Activated T-helper 1 cell treated with anti-CD3 and anti-CD28 coated beads, Interleukin-2, amount 50 U/mL, for 16 hours (primary cell): ENCODE measurements around the gene ZNF697.
A peak's percentile ranks its signal among the peaks of the same experiment; 100 is the strongest.
"Not testable (repeated sequence)": the region's sequence is repeated elsewhere in the genome, so short reads cannot be mapped to it uniquely, and the experiment has no call there.

Source experiments
- DNase-seq, 2 donors: peaks; one replicate each; pipeline ENCODE4 v3.0.0-alpha.2; 2020; ENCODE audit warnings: low read depth in 1 of 2, low spot score in 1 of 2

Gene ZNF697

DNA sequence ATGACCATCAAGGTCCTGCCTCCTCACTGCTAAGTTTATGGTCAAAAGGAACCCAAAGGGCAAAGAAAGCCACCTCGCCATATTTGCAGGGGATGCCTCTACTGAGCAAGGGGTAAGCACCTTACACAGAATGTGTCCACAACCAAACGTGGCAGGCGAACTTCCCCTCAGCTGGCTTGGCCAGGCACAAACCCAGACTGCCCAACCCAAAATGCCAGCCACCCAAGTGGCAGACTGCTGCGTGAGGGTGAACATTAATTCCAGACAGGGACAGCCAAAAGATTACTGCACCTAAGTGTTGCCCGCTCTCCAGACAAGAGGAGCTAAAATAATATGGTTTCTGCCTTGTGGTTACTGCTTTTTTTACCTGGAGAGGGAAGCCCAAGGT, 16.0 kb downstream of the ZNF697 start:
- DNase-seq, result no peak

DNA sequence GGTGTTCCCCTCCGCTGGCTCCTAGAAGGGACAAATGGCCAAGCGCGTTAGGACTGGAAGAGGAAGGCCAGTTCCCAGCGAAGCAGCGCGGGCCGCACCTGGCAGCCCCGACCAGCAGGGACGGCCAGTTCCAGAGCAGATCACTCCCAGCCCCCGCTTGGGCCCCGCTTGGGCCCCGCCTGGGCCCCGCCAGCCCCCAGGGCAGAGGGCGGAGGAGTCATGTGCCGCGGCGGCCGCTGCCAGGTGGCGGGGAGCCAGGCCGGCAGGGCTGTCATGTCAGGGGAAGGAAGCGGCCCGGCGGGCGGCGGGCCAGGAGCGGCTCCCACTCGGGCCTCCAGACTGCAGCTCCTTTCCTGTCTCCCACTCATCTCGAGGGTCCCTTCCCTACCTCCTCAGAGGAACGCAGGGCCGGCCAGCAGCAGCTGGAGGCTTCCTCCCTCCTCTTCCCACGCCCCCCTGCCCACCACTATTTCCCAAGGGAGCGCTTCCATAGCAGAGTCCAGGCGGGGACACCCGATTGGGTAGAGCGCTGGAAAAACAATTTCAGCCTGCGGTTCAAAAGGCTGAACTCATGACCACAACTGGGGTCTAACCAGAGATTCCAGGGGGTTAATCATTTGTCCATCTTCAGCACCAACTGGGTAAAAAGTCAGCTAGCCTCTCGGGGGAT, 16.5 kb downstream of the ZNF697 start:
- no peak for DNase-seq

DNA sequence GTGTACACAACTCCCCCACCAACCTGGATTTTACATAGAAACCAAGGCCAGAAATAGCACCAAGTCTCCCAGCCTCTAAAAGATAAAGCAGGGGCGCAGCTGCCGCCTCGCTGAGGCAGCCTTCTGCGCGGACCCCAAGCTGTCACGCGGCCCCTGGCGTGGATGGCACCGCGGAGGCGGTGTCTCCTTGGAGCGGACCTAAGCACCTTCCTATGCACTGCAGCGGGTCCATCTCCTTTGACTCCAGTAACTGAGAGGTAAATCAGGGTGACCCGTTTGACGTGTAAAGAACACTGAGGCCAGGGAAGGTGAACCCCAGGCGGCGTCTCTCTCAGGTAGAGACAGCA, 17.0 kb downstream of the ZNF697 start:
- DNase-seq, result no peak

DNA sequence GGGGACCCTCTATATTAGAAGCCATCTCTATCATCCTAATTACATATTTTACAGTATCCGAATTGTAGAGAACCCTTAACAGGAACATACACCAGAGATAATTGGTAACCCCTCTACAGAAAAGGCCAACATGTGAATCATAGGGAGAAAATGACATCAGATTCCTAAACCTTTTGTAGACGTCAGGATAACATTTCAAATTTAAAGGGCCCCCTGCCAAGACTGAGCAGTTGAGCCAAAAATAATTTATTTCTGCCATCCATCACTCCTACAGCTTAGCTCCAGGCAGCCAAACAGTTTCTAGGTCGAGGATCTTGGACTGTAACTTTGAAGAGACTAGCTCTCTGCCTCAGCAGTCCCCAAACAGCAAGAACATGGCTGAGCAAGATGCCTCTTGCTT, 21.2 kb downstream of the ZNF697 start:
- DNase-seq, result no peak

DNA sequence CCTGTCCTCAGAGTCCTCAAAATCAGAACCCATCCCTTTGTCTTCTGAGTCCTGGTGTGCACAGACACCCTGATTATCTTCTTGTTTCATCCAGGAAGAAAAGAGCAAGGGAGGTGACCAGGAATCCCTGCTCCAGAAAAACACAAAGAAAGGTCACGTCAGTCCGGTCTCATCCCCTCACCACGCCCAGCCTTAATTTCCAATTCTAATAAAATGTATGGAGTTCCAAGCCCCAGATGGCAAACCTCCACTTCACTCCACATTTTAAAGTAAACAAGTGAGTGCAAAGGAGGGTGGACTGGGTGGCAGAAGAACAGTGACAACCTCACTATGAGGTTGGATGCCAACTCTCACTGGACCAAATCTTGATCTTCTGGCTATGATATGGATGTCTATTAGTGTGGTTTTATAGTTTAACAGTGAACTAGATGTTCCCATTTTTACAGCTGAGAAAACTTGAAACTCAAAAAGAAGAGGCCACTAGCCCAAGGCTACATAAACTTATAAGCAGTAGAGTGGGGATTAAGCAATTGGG, 22.0 kb downstream of the ZNF697 start:
- DNase-seq, result no peak

DNA sequence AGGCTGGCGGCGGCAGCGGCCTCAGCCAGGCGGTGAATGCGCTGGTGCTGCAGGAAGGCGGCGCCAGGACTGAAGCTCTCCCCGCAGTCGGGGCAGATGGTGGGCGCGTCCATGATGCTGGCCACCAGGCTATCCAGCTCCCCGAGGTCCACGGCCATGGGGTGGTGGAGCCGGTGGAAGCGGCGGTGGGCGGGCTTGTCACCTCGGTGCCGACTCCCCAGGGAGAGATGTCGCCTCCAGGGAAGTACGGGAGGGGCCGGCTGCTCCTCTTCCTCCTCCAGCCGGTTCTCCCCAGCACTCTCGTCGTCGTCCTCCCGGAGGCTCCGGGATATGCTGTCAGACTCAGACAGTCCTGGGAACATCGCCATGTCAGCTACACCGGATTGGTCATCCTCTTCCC, 24.4 kb downstream of the ZNF697 start:
- DNase-seq, result no peak

DNA sequence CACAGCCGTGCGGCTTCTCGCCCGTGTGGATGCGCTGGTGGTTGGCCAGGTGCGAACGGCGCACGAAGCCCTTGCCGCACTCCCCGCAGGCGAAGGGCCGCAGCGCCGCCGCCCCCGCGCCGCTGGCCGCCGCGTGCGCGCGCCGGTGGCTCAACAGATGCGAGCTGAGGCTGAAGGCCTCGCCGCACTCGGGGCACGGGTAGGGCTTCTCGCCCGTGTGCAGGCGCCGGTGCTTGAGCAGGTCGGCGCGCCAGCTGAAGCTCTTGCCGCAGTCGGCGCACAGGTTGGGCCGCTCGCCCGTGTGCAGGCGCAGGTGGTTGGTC, 24.9 kb downstream of the ZNF697 start:
- no peak for DNase-seq

DNA sequence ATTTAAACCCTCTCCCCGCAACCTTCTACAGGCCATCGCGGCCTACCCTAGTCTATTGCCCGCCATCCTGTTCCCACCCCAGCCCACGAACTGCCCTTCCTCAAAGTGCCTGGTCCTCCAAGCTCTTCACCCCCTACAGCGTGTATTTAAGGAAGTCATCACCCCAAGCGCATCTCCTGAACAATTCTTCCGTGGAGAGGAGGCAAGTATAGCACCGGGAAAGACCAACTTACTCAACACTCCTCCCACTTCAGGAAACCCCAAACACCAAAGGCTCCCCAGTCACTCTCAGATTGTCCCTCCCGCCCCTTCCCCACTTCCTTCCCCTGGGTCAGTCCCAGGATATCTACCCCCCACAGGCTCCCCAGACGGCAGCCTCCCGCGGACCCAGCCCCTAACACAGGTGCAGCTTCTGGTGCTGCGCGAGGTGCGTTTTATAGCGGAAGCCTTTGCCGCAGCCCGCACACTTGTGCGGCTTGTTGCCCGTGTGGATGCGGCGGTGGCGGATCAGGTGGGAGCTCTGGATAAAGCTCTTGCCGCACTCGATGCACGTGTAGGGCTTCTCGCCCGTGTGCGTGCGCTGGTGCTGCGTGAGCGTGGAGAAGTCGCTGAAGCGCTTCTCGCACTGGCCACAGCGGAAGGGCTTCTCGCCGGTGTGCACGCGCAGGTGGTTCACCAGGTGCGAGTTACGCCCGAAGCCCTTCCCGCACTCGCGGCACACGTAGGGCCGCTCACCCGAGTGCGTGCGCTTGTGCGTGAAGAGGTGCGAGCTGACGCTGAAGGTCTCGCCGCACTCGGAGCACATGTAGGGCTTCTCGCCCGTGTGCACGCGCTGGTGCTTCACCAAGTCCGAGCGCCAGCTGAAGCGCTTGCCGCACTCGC, 25.5 kb downstream of the ZNF697 start:
- no peak for DNase-seq

DNA sequence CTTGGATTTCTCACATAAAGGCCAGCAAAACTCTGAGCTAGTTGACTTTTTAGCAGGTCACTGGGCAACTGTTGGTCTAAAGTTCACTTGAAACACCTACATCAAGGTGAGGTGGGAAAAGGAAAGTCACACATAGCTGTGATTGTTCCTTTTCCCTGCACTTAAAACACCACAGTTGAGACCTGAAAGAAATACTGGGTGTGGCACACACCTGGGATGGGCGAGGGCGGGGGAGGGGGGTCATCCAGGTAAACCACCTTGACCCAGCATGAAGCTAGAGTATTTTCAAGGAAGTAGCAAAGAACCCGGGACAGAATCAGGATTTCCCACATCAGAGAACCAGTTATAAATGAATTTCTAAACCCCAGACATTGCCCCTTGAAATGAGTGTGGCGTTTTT, 26.4 kb downstream of the ZNF697 start:
- no peak for DNase-seq

DNA sequence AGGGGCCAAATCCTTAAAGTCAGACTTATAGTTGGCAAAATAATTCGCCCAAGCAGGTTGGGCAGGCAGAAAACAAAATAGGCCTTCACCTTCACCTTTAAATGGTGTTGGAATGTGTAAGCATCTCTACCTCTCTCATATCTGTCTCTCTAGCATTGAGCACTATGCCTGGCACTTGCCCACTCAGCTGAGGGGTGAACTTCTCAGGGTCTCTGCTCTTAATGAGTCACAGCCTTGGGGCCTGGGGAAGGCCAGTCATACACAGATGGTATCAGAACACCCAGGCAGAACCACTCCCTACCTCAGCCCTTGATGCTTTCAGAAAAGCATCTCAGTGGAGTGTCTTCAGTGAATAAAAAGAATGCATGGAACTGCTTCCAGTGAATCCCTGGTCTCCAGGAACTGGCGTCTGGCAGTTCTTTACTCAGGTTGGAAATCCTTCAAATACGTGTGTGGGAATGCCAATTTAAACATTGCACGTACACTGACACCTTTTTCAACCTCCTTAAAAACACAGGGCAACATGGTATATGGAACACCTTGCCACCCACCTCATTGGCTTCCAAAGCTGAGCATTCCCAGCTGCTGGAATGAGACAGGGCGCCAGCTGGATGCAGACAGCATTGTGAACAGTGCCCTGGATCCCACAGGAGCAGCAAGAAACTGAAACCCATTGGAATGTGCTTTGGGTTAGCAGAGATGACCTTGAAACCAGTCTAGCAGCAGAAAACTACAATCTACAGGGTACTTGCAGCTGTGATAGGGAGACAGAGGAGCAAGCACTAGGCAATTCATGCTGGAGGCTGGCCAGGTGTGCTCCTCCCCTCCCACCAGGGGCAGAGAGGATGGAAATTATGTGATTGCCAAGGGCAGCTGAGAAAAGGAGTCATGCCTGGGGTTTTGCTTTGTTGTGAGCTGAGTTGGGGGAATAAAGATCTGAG, 30.0 kb downstream of the ZNF697 start:
- no peak for DNase-seq

DNA sequence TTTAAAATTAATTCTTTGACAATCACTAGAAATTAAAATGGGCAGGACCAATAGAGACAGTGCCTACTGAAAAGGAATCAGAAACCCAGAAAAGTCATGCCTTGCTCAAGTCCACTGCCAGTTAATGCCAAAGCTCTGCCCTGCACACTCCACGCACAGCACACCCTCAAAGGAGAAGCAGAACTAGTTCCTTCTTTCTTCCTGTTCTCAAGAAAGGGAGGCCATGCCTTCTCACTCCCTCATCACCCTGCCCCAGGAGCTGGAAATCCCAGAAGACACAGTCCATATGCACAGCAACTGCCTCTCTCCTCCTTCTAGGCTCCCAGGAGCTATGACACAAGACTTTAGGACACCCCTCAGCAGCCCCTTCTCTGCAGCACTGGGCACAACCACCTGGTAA, 31.3 kb downstream of the ZNF697 start:
- DNase-seq, result not testable (repeated sequence)

DNA sequence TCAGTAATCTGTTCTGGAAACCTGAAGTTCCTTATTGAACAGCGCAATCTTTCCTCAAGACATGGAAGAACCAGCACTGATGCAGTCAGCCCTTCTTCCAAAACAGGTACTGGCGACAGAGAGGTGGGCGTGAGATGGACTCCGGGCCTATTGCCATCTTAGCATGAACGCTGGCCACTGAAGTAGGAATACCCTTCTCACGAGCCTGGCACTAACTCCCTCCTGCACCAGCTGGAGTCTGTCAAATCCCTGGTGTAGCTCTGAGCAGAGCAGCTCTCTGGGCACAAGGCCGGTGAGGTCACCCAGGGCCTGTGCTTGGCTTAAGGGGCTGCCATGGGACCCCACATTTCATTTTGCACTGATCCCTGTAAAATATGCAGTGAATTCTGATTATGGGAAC, 33.0 kb downstream of the ZNF697 start:
- not testable (repeated sequence) for DNase-seq

DNA sequence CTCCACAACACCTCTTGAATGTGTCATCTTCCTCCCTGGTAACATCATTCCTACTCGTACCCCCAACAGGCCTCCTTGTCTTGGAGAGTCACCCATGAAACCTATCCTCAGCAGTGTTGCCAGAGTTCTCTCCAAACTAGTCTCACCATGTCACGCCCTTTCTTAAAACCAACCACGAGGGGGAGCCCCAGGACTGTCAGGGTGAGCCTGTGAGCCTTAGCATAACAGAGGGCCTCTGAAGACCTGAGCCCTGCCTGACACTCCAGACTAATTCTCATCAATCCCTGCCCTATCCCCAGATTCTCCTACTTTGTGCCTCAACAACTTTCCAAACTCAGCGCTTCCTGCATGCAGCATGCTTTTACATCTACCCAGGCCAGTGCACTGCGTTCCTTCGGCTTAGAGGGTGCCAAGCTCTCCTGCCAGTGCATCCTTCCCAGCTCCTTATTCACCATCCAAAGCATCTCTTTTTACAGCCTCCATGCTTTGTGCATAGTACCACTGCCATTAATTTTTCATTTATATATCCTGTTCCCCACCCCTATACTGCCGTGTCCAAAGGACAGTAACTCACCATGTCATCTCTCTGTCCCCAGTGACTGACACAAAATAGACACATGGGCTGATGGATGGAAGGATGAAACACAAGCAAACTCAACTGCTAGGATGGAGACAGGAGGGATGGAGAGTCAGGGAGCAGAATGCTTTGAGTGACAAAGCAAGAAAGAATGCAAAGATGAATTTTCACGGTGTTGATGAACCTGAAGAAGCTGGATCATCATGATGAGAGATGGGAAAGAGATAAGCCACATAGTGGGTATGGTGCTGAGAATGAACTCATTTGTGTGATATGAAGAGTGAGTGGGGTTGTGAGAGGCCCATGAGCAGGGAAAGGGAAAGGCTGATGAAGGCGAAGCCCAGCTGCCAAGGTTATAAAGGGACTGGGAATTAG, 34.0 kb downstream of the ZNF697 start:
- no peak for DNase-seq

DNA sequence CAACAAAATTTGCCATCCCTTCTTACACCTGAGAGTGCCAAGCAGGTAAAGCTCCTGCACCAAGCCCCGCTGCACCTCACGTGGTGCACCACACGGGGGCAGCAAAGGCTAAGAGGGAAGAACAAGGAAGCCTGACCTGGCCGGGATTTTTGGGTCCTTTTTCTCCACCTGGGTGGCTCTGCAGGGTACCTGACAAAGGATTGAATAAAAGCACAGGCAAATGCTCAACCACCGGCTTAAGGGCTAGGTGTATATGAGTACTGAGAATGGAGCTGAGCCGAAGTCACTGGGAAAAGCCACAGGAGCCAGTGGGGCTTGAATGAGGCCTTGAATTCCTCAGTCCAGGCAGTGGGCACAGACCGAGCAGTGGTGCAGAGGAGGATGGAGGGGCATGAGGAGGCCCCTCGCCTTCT, 36.4 kb downstream of the ZNF697 start:
- DNase-seq, result peak; percentile 4 to 11

DNA sequence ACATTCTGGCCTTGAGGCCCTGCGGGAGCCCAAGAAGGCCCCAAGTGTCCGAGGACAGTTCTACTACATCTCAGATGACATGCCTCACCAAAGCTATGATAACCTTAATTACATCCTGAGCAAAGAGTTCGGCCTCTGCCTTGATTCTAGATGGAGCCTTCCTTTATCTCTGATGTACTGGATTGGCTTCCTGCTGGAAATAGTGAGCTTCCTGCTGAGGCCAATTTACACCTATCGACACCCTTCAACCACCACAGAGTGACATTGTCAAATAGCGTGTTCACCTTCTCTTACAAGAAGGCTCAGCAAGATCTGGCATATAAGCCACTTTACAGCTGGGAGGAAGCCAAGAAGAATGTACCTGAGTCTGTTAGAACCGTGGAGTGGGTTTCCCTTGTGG, 39.2 kb downstream of the ZNF697 start:
- DNase-seq, result not testable (repeated sequence)

DNA sequence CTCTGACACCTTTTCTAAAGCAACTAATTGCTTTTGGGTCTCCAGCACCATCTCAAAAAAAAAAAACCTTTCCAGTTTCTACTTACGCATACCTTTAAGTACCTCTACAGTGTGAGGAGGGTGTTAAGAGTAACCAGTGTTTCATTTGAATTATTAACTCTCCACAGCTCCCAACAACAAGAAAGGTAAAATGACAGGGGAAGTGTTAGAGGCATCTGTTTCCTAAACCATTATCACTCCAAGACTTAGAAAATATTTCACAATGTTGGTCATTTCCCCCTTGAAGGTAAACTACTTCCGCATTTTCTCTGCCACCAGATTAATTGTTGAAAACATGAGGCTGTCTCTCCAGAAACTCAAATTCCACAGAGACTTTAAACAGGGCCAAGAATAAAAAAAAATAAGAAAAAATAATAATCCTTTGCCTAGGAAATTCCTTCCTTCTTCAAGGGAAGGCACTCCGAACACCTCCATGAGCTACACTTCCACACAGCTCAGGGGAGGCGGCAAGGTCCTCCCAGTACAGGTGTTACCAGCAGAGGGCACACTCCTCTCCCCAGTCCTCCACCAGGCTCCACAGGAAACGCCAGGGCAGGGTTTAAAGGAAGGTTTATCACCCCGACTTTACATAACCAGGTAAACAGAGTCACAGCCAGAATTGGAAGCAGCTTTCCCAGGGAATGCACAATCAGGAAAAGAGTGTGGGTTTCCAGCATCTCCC, 40.8 kb downstream of the ZNF697 start:
- not testable (repeated sequence) for DNase-seq

DNA sequence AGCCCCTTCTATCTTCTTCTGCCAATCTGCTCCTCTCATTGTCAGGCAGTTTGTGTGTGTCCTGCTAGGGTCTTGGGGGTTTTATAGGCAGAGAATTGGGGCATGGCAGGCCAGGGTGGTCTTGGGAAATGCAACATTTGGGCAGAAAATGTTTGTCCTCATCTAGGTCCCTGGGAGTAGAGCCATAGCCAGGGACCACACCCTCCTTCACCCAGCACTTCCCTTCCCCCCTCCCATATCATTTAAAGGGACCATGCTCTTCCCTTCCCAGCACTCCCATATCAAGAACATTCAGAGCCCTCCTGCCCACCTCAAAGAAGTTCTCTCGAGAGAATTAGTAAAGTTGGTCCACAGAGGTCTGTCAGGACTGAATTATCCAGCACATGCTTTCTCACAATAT, 41.7 kb downstream of the ZNF697 start:
- DNase-seq, result no peak

DNA sequence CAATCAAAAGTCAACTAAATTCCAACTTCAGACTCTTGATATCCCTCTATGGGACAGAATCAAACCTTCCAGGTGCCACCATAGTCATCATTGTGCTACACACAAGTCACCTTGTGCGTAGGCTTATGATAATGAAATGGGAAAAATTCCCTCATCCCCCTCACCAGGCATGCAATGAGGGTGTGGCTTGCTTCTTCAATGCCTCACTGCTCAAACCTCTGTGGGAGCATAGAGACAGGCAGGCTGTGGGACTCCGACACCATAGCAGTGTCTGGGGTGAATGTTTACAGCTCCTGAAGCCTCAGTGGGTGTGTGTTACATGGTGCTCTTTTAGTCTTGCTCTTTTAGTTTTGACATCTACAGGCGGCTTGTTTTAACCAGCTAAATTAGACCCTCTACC, 42.4 kb downstream of the ZNF697 start:
- DNase-seq, result no peak

DNA sequence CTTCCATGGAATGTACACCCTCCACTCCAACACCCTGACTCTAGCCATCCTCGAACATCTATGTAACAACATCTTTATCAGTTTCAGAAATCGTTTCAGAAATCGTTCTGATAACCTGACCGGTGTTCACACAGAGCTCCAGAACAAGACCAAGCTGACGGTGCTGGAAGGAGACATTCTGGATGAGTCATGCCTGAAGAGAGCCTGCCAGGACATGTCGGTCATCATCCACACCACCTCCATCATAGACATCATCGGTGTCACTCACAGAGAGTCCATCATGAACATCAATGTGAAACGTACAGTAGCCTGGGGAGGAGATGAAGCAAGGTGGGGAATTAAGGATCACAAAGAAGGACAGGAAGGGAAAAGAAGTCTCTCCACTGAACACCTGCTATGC, 43.0 kb downstream of the ZNF697 start:
- not testable (repeated sequence) for DNase-seq

DNA sequence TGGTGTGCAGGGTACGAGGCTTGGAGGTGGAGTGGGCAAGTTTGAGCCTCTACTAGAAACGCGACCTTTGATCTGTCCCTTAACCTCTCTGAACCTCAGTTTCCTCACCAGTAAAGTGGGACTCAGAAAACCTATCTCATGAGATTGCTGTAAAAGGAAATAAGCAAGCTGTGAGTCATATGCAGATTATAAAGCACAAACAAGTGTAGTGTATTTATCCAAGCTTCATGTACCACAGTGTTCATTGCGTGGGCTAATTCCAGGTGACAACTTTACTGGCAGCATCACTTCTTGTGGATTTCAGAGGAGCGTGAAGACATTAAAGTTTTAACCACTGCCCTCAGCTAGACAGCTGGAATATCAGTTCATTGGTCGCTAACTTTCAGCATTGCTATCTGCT, 44.4 kb downstream of the ZNF697 start:
- DNase-seq, result no peak
